Activated T-helper 1 cell treated with anti-CD3 and anti-CD28 coated beads, Interleukin-12 subunit alpha, Interleukin-12 subunit beta, Interleukin-2, Interleukin-4 antibody, amounts not matched to agents 30 ng/mL and 10 ng/mL and 1 ng/mL, durations not matched to agents 14 hours and 24 hours and 36 hours (primary cell): Measurements from ENCODE around the gene RALGPS2. TPM values are rescaled to one million over a fixed set of nuclear protein-coding genes. Genes with fewer than 3 reads are reported as not detected.

Source experiments
- DNase-seq: peaks from one replicate; pipeline ENCODE4 v3.0.0; 2021; ENCODE audit warnings: low spot score
- H3K27ac Mint-ChIP-seq: one replicate; pipeline ENCODE4 v1.8.0; 2021; ENCODE audit warnings: mild to moderate bottlenecking, mixed read lengths
- H3K27me3 Mint-ChIP-seq: one replicate; pipeline ENCODE4 v1.8.0; 2022; ENCODE audit warnings: mild to moderate bottlenecking, moderate library complexity, mixed read lengths; ENCODE audit not compliant: insufficient read depth
- H3K36me3 Mint-ChIP-seq: one replicate; pipeline ENCODE4 v1.8.0; 2021; ENCODE audit warnings: low read depth, mixed read lengths
- H3K4me1 Mint-ChIP-seq: one replicate; pipeline ENCODE4 v1.8.0; 2021; ENCODE audit warnings: low read depth, mixed read lengths
- H3K4me3 Mint-ChIP-seq: one replicate; pipeline ENCODE4 v1.8.0; 2021; ENCODE audit warnings: mild to moderate bottlenecking, moderate library complexity, mixed read lengths
- H3K9me3 Mint-ChIP-seq: one replicate; pipeline ENCODE4 v1.8.0; 2021; ENCODE audit warnings: mixed read lengths
- intact Hi-C: fragments of 100-400 bp; cut with micrococcal nuclease; formaldehyde crosslinking; loops from one replicate; pipeline ENCODE4 v1.15.1; 2024
- total RNA-seq: library from RNA; stranded (reverse); gene quantifications from 2 replicates; pipeline ENCODE4 v1.2.3, GENCODE V29; 2022

RALGPS2 gene
- total RNA-seq, 1 donor from 2014 or later, result 1.6 TPM

- H3K27ac Mint-ChIP-seq, result no peak overlapping the region
- no peak overlapping the region for H3K4me3 Mint-ChIP-seq
These were observed 132.1 kb downstream of the RALGPS2 start for GRCh38 chr1:178857126-178857525.

GRCh38 chr1:178862416-178862815 lies 137.4 kb downstream of the RALGPS2 start:
- no peak for DNase-seq
- H3K4me1 Mint-ChIP-seq, result peaks cover under 1% of the 10 kb centered on the region
- H3K4me3 Mint-ChIP-seq, result no peak overlapping the region
- H3K9me3 Mint-ChIP-seq, result no peaks in the 10 kb centered on the region
- H3K27me3 Mint-ChIP-seq, result no peaks in the 10 kb centered on the region
- intact Hi-C loops, result no loop called here
- no peaks in the 10 kb centered on the region for H3K36me3 Mint-ChIP-seq
- H3K27ac Mint-ChIP-seq, result no peak overlapping the region

More at GRCh38 chr1:178857126-178857525, 132.1 kb downstream of the RALGPS2 start:
- intact Hi-C loops, result no loop called here
- H3K4me1 Mint-ChIP-seq, result no peaks in the 10 kb centered on the region
- no peaks in the 10 kb centered on the region for H3K36me3 Mint-ChIP-seq
- no peak for DNase-seq
- no peaks in the 10 kb centered on the region for H3K9me3 Mint-ChIP-seq
- H3K27me3 Mint-ChIP-seq, result no peaks in the 10 kb centered on the region

DNA sequence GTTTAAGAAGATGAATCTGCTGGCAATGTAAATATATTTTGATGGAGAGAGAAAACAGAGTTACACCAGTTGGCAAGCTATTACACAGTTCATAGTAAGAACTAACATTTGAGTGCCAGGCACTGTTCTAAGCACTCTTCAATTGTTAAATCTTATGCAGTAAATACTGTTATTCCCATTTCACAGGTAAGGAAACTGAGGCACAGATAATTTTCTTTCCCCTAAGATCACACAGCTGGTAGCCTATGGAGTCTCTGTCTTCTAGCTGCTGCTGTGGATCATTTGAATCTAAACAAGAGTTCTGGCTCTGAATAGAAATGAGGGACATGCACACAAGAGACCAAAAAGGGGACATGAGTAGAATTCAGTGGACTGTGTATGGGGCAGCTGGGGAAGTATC lies 137.8 kb downstream of the RALGPS2 start:
- H3K4me3 Mint-ChIP-seq, result no peak overlapping the region
- H3K4me1 Mint-ChIP-seq, result peaks cover 5% of the 10 kb centered on the region
- no peaks in the 10 kb centered on the region for H3K9me3 Mint-ChIP-seq
- H3K27ac Mint-ChIP-seq, result no peak overlapping the region
- intact Hi-C loops, result no loop called here
- DNase-seq, result no peak
- no peaks in the 10 kb centered on the region for H3K36me3 Mint-ChIP-seq
- no peaks in the 10 kb centered on the region for H3K27me3 Mint-ChIP-seq

DNA sequence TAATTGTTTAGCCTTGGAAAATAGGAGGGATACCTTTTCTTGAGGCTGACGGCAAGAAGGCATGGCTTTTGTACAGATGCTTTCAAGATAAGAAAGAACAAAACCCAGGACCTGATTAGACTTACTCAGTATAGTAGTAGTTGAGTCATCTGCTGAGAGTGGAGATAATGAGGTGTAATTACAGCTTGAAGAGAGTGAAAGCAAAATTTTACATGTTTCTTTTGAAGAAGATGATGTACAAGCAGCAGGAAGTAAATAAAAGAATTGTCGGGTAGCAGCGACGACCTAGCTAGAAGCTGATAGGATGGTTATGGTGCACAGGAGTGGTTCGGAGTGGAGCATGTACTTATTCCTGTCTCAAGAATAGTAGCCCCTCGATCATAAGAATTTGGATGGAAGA lies 139.3 kb downstream of the RALGPS2 start:
- H3K4me3 Mint-ChIP-seq, result no peak overlapping the region
- H3K36me3 Mint-ChIP-seq, result no peaks in the 10 kb centered on the region
- intact Hi-C loops, result no loop called here
- H3K27me3 Mint-ChIP-seq, result no peaks in the 10 kb centered on the region
- H3K4me1 Mint-ChIP-seq, result peaks cover 5% of the 10 kb centered on the region
- no peak for DNase-seq
- H3K27ac Mint-ChIP-seq, result no peak overlapping the region
- H3K9me3 Mint-ChIP-seq, result no peaks in the 10 kb centered on the region

DNA sequence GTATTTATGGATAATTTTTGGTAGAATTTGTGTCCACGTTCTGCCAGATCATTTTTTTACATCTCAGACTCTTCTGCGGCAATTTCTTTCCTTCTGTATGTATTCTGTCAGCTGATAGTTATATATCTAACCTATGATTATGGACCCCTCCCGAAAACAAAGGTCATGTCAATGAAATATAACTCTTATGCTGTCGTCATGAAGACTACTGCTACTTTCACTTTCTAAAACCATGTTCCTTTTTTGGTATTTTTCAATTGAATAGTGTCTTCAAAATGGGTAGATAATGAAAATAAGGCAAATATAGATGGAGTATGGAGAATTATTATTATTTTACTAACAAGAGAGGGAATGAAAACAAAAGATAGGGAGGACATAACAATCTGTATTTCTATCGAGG lies 142.6 kb downstream of the RALGPS2 start:
- H3K9me3 Mint-ChIP-seq, result no peaks in the 10 kb centered on the region
- intact Hi-C loops, result no loop called here
- no peak overlapping the region for H3K4me3 Mint-ChIP-seq
- peaks cover 5% of the 10 kb centered on the region for H3K4me1 Mint-ChIP-seq
- H3K27ac Mint-ChIP-seq, result no peak overlapping the region
- no peak for DNase-seq
- no peaks in the 10 kb centered on the region for H3K27me3 Mint-ChIP-seq
- H3K36me3 Mint-ChIP-seq, result no peaks in the 10 kb centered on the region

DNA sequence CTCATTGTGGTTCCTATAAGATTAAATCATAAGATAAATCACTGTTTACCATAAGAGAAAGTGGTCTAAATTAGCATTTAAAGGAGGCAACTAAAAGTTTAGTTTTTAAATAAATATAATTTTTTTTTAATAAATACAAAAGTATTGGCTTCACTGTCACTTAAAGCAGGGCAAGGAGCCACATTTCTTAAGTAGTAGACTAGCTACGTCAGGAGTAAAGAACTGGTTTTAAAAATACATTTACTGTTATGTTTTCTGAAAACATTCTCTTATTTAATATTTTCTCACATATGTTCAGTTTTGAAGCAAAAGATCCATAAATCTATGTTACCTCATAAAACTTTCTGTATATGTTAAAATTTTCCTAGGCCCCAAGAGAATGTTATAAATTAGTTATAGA lies 143.7 kb downstream of the RALGPS2 start:
- intact Hi-C loops, result no loop called here
- H3K36me3 Mint-ChIP-seq, result no peaks in the 10 kb centered on the region
- H3K4me1 Mint-ChIP-seq, result peaks cover 5% of the 10 kb centered on the region
- DNase-seq, result no peak
- H3K27me3 Mint-ChIP-seq, result no peaks in the 10 kb centered on the region
- H3K4me3 Mint-ChIP-seq, result no peak overlapping the region
- no peaks in the 10 kb centered on the region for H3K9me3 Mint-ChIP-seq
- no peak overlapping the region for H3K27ac Mint-ChIP-seq

GRCh38 chr1:178869119-178869697 lies 144.2 kb downstream of the RALGPS2 start:
- Mint-ChIP-seq H3K27ac (no peak overlapping the region), H3K4me3 (no peak overlapping the region), H3K4me1 (peaks cover 5% of the 10 kb centered on the region), H3K27me3 (no peaks in the 10 kb centered on the region), H3K36me3 (no peaks in the 10 kb centered on the region), H3K9me3 (no peaks in the 10 kb centered on the region)
- intact Hi-C loops, result no loop called here
- DNase-seq, result no peak

- no peak overlapping the region for H3K27ac Mint-ChIP-seq
- intact Hi-C loops, result no loop called here
These were observed 145.2 kb downstream of the RALGPS2 start for GRCh38 chr1:178870221-178870620.

DNA sequence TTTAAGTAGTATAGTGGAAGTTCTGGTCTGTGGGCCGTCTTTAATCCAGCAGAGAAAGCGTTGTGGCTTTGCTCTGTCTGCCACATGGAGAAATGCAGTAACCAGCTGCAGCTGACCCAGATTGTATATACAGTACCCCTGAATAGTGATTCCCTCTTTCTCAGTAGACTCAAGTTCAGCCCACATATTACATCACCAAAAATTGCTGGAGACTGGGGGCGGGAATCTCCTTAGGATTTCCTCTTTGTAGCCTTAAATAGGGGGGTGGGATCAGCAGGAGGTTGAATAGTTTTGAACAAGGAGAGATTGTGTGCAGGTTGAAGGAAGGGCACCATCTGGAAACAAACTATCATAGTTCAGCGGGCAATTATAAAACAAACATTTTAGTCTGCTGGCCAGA lies 145.9 kb downstream of the RALGPS2 start, which contains the start of gene ANGPTL1:
ANGPTL1 (minus strand) TSS at position 134 of the 400 bp plus-strand sequence. CDS start 5,301 bp downstream, outside the sequence.
- Mint-ChIP-seq H3K9me3 (no peaks in the 10 kb centered on the region), H3K27ac (no peak within 1 kb of the TSS), H3K36me3 (no peaks in the 10 kb centered on the region), H3K4me1 (peaks cover 5% of the 10 kb centered on the region), H3K4me3 (no peak within 1 kb of the TSS), H3K27me3 (no peaks in the 10 kb centered on the region)
- intact Hi-C loops, result no loop called here
- DNase-seq, result no peak

More at GRCh38 chr1:178870221-178870620, 145.2 kb downstream of the RALGPS2 start:
- Mint-ChIP-seq H3K9me3 (no peaks in the 10 kb centered on the region), H3K4me3 (no peak overlapping the region), H3K27me3 (no peaks in the 10 kb centered on the region), H3K36me3 (no peaks in the 10 kb centered on the region), H3K4me1 (peaks cover 5% of the 10 kb centered on the region)
- no peak for DNase-seq

DNA sequence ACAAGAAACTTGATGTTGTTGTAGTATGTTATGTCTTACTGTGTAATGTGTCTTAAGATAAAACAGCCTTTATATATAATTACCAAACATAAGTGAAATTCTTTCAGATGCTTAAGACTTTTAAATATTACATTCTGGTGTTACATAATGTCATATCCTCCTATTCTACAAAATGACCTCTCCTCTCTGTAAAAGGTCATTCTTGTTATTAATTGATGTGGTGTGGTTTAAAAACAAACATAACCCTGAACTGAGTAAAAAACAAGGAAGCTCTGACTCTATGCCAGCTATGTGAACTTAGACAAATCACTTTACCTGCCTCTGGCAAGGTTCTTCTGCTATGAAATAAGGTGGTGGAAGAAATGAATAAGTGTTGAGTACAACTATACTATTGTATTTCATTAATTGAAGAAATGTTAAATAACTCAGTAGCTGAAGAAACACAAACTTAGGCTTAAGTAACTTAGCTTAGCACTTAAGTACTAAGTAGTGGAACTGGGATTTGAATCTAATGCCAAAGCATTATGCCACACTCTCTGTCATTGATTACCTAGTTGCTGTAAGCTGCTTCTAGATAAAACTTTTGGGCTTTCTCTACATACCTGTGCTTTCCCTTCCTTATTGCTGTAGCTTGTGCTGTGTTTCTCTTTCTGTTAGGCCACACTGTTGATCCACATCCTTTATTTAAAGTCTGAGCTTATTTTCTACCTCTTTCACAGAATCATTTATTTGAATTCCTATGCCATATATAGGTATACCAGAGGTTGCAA lies 146.7 kb downstream of the RALGPS2 start:
- DNase-seq, result no peak
- Mint-ChIP-seq H3K9me3 (no peaks in the 10 kb centered on the region), H3K27ac (no peak overlapping the region), H3K4me3 (no peak overlapping the region), H3K4me1 (peaks cover 5% of the 10 kb centered on the region), H3K36me3 (no peaks in the 10 kb centered on the region), H3K27me3 (no peaks in the 10 kb centered on the region)
- intact Hi-C loops, result no loop called here

- no peak for DNase-seq
- Mint-ChIP-seq H3K4me1 (no peaks in the 10 kb centered on the region), H3K4me3 (no peak overlapping the region), H3K27me3 (no peaks in the 10 kb centered on the region), H3K9me3 (no peaks in the 10 kb centered on the region), H3K36me3 (no peaks in the 10 kb centered on the region), H3K27ac (no peak overlapping the region)
- intact Hi-C loops, result no loop called here
These were observed 149.9 kb downstream of the RALGPS2 start for GRCh38 chr1:178874966-178875365.

GRCh38 chr1:178875936-178876335 lies 150.9 kb downstream of the RALGPS2 start:
- H3K4me1 Mint-ChIP-seq, result no peaks in the 10 kb centered on the region
- intact Hi-C loops, result no loop called here
- H3K27me3 Mint-ChIP-seq, result no peaks in the 10 kb centered on the region
- H3K4me3 Mint-ChIP-seq, result no peak overlapping the region
- H3K9me3 Mint-ChIP-seq, result no peaks in the 10 kb centered on the region
- no peak overlapping the region for H3K27ac Mint-ChIP-seq
- no peak for DNase-seq
- no peaks in the 10 kb centered on the region for H3K36me3 Mint-ChIP-seq

DNA sequence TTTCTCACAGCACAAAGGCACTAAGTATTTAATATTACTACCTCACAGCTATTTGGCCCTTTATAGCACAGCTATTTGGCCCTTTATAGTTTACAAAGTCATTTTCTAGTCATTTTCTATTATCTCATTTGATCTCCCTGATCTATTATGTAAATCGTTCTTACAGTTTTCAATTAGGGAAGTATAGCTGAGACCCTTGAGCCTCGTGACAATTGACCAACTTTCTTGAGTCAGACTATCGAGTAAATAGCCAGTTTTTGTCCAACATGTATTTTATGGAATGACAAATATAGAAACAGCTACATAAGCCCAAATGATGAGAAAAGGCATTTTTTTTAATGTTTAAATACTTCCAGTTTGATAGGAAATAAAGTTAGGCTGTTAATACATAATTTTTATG lies 152.9 kb downstream of the RALGPS2 start:
- H3K27me3 Mint-ChIP-seq, result no peaks in the 10 kb centered on the region

More for the DNA sequence above, 152.9 kb downstream of the RALGPS2 start:
- intact Hi-C loops, result no loop called here
- no peaks in the 10 kb centered on the region for H3K36me3 Mint-ChIP-seq
- H3K9me3 Mint-ChIP-seq, result no peaks in the 10 kb centered on the region
- DNase-seq, result no peak
- H3K4me3 Mint-ChIP-seq, result no peak overlapping the region
- H3K27ac Mint-ChIP-seq, result no peak overlapping the region
- no peaks in the 10 kb centered on the region for H3K4me1 Mint-ChIP-seq
